ENCODE measurements around the gene CDC34.

GRCh38 chr19:588741-589692, 57.5 kb downstream of the CDC34 start:
- TF ChIP-seq POLR2A (IDR thresholded peaks at IDR 0.05; ENCODE audit: low read depth, low read length) (no peak), SPI1 (IDR thresholded peaks at IDR 0.05; ENCODE audit: low read depth, low read length) (no peak), POLR2AphosphoS5 (IDR thresholded peaks at IDR 0.05; ENCODE audit: low read depth, low read length) (no peak)
